ENCODE data around the gene FAM53B.
"Not testable (repeated sequence)": the region's sequence is repeated elsewhere in the genome, so short reads cannot be mapped to it uniquely, and the experiment has no call there.

Gene FAM53B, protein sequence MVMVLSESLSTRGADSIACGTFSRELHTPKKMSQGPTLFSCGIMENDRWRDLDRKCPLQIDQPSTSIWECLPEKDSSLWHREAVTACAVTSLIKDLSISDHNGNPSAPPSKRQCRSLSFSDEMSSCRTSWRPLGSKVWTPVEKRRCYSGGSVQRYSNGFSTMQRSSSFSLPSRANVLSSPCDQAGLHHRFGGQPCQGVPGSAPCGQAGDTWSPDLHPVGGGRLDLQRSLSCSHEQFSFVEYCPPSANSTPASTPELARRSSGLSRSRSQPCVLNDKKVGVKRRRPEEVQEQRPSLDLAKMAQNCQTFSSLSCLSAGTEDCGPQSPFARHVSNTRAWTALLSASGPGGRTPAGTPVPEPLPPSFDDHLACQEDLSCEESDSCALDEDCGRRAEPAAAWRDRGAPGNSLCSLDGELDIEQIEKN

GRCh38 chr10:124744102-124745050, at the start of gene FAM53B:
Gene FAM53B, minus strand, starts transcription at chr10:124744378. Its CDS starts 37,665 bp downstream, at chr10:124706713.
- DNase-seq, result peak; percentile 77 to 87

DNA sequence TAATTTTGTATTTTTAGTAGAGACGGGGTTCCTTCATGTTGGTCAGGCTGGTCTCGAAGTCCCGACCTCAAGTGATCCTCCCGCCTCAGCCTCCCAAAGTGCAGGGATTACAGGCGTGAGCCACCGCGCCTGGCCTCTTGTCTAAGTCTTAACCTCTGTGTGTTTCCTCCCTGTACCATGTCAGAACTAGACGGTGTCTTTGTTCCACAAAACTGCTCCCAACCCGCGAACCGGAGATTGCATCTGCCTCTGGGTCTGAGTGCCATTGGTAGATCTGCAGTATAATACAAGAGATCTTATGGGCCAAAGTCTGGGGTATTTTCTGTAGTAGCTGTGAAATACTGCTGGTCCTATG, 48.8 kb upstream of the FAM53B start:
- no peak for DNase-seq

GRCh38 chr10:124791547-124792348, 47.6 kb upstream of the FAM53B start, which contains the start of gene EEF1AKMT2:
Gene EEF1AKMT2, minus strand, starts transcription at chr10:124791887. Its CDS starts 54 bp downstream, at chr10:124791833.
- peak; percentile 75 to 78 for DNase-seq

DNA sequence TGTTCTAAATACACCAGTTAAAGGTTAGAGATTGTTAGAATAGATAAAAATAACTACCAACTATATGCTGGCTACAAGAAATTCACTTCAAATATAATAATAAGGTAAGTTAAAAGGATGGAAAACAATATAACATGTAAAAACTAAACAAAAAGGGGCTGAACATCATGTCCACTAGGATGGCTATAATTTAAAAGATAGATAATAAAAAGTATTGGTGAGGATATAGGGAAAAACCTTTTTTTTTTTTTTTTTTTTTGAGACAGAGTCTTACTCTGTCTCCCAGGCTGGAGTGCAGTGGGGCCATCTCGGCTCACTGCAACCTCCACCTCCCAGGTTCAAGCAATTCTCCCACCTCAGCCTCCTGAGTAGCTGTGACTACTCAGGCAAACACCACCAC, 38.7 kb upstream of the FAM53B start:
- DNase-seq, result not testable (repeated sequence)

- DNase-seq, result no peak
Measured at GRCh38 chr10:124768791-124769190, 24.6 kb upstream of the FAM53B start.

DNA sequence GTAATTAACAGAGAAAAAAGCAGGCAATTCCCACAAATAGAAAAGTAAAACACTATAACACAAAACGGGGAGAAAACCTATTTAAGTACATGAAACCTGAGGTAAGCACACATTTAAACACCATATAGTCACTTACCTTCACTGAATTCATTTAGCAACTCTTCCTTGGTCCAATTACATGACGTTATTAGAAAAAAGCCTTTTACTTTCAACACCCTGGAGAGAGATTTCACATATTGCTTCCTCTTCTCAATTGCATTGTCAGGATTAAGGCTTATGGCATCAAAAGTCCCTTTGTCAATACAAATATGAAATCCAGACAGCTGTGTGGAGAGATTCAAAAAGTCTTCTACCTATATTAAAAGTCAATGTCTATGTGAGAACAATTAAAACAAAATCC, 21.1 kb upstream of the FAM53B start:
- DNase-seq, result no peak

- no peak for DNase-seq
Measured at GRCh38 chr10:124763267-124763666, 19.1 kb upstream of the FAM53B start.

GRCh38 chr10:124762281-124762680, 18.1 kb upstream of the FAM53B start:
- no peak for DNase-seq

DNA sequence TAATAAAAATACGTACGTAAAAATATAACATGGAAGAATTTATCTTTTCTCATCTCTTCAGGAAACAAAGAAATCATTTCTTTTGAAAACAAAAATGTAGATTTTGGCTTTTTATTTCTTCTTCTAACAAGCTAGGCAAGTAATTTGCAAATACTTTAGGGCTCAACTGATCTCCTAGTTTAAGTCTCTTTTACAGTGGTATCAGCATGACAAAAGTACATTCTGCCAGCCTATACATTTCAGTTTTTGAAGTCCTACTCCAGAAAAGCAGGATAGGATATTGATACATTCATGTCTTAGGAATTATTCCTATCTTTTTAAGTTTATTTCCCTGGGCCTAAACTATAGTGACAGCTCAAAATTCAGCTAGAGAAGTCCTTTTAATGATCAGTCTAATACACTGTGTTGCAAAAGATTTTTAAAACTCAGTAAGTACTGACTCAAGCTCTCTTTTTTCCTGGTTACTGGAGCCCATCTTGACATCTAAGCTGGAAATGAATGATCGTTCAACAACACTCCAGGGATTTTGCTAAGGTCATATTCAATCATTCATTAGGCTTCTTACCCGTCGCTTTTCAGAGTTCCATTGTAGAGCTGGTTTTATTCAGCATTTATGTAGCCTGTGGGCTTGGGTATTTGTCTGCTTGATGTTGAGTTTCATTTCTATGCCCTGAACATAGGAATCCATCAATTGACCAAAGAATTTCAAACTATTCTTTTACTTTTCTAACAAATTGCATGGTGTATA, 12.2 kb upstream of the FAM53B start:
- no peak for DNase-seq

DNA sequence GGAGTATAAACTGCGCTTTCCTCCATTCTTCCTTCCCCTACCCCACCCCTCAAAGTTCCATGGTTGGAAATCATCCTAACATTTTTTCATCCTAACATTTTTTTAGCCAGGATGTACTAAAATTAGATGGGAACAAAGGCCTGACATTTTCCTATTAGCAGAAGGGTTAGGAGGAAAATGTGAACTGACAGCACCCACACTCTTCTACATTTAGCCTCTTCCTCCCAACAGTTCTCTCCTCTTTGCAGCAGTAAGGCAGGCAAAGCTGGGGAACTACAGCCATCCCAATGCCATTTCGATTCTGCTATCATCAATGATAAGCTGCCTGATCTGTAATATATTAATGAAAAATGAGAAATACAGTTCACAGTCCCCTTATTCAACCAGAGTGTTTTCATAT, 11.4 kb upstream of the FAM53B start:
- no peak for DNase-seq

DNA sequence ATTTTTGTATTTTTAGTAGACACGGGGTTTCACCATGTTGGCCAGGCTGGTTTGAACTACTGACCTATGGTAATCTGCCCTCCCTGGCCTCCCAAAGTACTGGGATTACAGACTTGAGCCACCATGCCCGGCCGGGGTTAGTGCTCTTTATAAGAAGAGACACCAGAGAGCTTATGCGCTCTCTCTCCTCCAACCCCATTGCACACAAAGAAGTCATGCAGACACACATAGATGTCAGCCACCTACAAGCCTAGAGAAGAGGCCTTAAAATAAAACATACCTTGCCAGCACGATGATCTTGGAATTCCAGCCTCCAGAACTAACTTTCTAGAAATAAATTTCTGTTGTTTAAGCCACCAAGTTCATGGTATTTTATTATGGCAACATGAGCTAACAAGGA, 10.0 kb upstream of the FAM53B start:
- no peak for DNase-seq

DNA sequence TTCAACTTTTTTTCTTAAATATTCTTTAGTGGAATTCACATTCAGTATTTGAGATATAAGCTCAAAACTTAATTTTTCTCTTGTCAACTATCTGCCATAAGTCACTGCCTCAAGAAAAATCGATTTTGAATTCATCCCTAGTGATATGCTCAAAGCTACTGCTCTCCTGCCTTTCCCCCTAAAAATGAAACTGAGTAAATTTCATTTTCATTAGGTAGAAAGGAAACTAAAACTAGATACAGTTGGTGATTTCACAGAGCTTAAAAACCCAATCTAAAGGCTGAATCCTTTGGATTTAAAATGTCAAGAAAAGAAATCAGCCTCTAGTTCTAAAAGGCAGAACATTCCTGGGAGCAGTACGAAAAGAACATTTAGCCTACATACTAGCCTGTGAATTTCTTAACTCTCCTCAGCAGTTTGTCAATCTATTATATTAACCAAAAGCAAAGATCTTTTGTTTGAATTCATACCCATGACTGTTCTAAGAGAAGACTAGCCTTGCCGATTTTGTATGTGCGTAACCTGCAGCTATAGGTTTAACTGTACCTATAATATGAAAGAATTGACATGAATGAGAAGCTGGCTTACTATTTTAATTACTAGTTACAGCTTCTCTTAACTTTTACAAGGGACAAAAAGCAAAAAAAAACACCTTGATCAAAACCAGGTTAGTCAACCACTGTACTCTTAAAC, 4.9 kb upstream of the FAM53B start:
- no peak for DNase-seq

GRCh38 chr10:124748166-124748565, 4.0 kb upstream of the FAM53B start:
- no peak for DNase-seq

DNA sequence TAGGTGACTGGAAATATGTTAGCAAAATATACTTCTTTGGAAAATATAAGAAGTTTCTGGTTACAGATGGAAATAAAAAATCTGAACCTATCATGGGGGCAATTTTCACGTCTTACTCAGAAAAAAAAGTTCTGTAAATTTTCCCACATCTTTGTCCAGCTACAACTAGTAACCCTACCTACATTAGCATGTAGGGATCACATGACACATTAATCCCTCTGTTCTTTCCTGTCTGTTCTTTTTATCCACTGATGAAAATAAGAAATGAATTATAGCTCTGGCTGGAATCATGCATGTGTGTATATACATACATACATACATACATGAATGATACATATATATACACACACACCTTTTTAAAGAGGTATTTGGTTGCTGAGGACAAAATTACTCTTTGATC, 3.6 kb upstream of the FAM53B start:
- no peak for DNase-seq

- DNase-seq, result no peak
Measured at GRCh38 chr10:124746992-124747391, 2.8 kb upstream of the FAM53B start.

DNA sequence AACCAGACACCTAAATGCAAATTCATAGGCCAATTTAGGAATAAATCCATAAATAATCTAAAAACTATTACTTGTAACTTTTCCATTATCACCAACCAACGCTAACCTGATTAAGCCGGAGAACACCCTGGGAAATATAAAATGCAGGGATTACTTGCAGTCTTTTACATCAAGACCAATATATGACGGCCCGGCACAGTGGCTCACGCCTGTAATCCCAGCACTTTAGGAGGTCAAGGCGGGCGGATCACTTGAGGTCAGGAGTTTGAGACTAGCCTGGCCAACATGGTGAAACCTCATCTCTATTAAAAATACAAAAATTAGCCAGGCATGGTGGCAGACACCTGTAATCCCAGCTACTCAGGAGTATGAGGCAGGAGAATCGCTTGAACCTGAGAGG, 2.3 kb upstream of the FAM53B start:
- DNase-seq, result not testable (repeated sequence)

- peak; percentile 2 to 11 for DNase-seq
Measured at GRCh38 chr10:124745673-124746072, 1.5 kb upstream of the FAM53B start.

DNA sequence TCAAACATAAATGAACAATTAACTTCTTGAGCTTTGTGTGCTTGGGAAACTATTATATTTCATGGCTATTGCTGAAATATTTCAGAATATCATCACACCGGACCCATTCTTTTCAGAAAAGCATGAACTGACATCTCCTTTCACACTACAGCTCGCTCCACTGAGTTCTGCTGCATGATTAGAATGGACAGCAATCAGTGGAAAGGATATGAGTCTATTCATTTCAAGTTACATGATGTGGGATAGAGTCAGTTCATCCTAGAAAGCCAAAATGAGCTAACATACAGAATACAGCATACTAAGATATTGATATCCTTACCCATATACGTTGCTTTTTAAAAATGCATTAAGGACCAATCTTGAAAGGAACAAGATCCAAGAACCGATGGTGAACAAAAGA, 1.1 kb upstream of the FAM53B start:
- DNase-seq, result no peak

DNA sequence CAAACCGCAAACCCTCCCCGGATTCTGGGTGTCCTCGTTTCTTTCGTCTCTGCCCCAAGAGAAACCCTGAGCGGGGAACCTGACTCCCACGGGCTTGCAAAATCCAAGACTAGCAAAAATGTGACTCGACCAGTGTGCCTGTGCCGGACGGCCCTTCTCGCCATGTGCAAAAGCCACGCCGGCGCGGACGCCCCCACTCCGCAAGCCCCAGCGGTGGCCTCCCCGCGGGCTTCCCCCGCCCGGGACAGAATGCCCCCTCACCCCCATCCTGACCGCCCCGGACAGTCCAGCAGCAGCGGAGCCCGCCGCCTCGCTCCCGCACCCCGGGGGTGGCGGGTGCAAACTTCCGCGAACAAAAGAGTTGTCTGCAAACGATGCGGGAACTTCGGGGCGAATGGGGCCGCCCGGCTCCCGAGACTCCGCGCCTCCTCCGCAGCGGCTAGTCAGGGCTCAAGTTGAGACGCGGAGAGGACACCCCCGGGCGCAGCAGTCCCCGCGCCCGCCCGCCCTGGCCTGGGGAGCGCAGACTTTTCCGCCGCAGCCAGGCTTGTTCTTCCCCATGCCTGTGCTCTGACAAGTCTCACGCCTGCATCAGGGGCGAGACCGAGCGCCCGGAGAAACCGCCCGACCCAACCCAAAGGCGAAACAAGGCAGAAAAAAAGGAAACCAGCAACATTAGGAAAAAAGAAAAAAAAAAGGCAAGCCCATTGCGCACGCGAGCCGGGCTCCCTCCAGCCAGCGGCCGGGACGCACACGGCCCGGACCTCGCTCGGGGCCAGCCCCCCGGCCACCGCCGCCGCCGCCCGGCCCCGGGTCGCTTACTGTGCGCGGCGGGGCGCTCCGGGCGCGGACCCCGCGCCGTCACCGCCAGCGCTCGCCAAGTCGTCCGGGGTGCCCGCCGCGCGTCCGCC, 732 bp downstream of the FAM53B start:
- peak; percentile 26 to 39 for DNase-seq
